22Rv1 (cell line): Measurements from ENCODE around the gene CLEC4G.

Source experiments
- H3K27ac ChIP-seq: fragments of 450-650 bp; 2 replicates; pipeline ENCODE4 v1.5.1; 2017
- ZFX ChIP-seq: fragments of 450-650 bp; IDR thresholded peaks from 2 replicates; pipeline ENCODE4 v1.6.1; 2017; ENCODE audit warnings: antibody characterized with exemption, borderline replicate concordance
- TF ChIP-seq, protein P1 (sequence below): fragments of 450-650 bp; IDR thresholded peaks from 2 replicates; pipeline ENCODE4 v1.5.1; 2017; ENCODE audit warnings: mild to moderate bottlenecking

CLEC4G gene

DNA sequence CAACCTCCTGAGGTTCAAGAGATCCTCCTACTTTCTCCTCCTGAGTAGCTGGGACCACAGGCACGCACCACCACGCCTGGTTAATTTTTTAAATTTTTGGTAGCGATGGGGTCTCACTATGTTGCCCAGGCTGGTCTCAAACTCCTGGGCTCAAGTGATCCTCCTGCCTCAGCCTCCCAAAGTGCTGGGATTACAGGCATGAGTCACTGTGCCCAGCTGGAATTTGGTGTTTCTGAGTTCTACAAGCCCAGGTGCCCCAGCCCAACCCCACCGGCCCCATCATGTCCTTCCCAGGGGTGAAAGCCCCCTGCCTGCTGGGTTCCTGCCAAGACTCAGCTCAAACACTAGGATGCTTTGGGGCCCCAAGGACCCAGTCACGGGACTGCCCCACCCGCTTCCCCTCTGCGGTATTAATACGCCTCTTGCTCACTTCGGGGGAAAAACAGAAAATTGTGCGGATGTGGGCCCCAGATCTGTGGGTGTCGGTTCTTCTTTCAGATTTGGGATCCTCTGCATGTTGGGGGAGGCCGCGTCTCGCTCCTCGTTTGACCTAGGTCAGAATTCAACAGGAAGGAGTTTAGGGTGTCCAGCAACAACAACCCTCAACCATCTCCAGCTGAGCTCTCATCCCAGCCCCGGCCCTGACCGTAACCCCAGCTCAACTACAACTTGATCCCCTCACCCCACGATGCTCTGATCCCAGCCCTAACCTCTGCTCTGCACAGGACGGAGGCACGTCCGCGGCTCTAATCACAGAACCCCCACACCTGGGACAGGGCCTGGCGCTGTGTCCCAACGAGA, 26.3 kb downstream of the CLEC4G start:
- no peak overlapping the region for H3K27ac ChIP-seq
- no peak for TF ChIP-seq ZFX

DNA sequence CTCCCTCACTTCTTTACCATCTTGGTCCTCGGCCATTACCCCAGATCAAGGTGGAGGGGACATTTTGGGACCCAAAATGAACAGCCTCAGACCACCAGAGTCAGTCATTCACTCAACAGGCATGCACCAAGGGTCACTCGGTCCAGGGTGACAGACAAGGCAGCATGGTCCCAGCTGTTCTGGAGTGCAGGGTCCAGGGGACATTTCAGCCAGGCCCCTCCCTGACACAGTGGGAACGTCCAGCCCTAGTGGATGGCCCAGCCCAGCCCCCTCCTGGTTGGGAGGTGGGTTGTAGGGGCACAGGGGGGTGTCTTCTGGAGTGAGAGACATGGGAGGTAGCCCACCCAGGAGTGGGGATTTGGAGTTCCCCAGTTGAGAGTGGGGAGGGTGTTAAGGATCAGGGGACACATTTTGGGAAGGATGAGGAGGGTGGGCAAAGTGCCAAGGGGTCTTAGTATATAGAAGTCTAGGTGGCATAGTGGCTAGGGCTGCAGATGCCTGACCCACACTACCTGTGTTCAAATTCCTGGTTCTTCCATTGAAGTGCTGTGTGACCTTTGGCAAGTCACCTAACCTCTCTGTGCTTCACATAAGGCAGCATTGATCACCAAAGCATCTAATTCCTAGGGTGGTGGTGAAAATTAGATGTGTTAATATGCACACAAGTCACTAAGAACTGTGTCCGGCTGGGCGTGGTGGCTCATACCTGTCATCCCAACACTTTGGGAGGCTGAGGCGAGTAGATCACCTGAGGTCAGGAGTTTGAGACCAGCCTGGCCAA, 27.4 kb downstream of the CLEC4G start:
- TF ChIP-seq, protein P1, sequence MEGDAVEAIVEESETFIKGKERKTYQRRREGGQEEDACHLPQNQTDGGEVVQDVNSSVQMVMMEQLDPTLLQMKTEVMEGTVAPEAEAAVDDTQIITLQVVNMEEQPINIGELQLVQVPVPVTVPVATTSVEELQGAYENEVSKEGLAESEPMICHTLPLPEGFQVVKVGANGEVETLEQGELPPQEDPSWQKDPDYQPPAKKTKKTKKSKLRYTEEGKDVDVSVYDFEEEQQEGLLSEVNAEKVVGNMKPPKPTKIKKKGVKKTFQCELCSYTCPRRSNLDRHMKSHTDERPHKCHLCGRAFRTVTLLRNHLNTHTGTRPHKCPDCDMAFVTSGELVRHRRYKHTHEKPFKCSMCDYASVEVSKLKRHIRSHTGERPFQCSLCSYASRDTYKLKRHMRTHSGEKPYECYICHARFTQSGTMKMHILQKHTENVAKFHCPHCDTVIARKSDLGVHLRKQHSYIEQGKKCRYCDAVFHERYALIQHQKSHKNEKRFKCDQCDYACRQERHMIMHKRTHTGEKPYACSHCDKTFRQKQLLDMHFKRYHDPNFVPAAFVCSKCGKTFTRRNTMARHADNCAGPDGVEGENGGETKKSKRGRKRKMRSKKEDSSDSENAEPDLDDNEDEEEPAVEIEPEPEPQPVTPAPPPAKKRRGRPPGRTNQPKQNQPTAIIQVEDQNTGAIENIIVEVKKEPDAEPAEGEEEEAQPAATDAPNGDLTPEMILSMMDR: no peak
- TF ChIP-seq ZFX: no peak
- H3K27ac ChIP-seq: no peak overlapping the region

DNA sequence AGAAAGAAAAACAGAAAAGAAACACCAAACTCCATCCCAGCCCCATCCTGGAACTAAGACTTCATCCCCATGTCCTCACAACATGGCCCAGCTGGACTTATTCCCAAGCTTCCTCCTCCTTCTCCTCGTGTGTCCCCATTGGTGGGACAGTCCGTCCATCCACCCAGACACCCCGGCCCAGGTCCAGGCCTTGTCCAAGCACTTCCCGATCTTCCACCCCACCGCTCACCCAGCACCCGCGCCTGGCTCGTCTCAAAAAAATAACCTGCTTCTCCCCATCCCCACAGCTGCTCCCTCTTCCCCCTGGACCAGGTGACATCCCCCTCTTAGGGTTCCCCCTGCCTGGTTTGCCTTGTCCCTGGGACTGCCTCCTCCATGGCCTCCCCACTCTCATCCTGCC, 28.6 kb downstream of the CLEC4G start:
- TF ChIP-seq, protein P1: no peak
- no peak for TF ChIP-seq ZFX

DNA sequence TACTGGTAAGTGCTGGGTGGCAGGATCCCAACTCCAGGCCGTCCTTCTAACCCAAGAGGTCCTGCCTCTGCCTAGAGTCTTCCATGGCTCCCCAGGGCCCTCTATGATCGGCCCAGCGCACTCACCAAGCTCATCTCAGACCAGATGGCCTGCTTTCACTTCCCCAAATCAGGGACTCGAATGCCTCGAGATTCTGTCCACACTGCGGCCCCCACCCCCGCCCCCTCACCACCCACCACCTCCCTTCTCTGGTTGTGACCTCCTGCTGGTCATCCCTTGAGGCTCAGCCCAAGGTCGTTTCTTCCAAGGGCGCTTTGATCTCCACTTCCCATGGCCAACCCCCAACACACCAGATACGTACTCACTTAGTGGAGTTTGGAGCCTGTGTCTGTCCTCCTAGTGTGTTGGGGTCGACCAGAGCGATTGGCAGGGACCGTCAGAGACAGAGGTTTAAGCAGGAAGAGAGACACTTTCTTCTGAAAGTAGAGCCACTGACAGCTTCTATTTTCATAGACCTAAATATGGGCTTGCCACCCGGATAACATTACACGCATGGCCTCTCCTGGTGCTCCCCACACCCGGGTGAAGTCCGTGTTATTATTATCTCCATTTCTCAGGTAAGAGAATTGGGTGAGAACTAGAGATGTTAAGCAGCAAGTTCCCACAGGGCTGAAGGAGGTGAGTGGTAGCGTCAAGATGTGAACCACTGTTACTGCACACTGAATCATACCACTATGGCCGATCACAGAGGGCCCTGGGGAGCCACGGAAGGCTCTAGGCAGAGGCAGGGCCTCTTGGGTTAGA, 30.1 kb downstream of the CLEC4G start, which contains the start of gene FCER2:
Gene FCER2 (minus strand): TSS at position 478 of the 804 bp plus-strand sequence. CDS start 2,371 bp downstream, outside the sequence.
- no peak within 1 kb of the TSS for H3K27ac ChIP-seq

More for the DNA sequence above, 28.6 kb downstream of the CLEC4G start:
- H3K27ac ChIP-seq: no peak overlapping the region

DNA sequence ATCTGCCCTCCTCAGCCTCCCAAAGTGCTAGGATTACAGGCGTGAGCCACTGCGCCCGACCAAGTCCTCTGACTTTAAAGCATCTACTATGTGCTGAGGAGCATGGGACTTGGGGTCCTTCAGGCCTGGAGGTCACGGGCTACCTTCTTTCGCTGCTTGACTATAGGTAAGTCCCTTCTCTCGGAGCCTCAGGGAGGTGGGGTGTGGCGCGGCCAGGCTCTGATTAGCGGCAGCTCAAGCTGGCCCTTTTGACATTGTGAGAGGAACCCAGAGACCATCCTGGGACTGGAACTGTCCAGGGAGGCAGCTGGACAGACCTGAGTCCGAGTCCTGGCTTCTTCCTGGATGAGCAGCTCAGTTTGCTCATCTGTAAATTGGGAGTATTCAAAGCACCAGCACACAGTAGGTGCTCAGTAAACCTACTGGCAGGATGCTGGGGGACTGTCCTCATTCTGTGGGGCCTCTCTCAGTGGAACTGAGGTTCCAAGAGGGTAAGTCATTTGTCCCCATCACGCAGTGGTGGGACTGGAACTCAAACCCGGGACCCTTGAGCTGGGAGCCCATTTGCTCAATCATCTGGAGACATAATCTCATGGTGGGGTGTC, 30.8 kb downstream of the CLEC4G start:
- no peak overlapping the region for H3K27ac ChIP-seq
- TF ChIP-seq ZFX: no peak
- TF ChIP-seq, protein P1: no peak

More for the DNA sequence above, 30.1 kb downstream of the CLEC4G start, which contains the start of gene FCER2:
- TF ChIP-seq ZFX: no peak
- TF ChIP-seq, protein P1: no peak

DNA sequence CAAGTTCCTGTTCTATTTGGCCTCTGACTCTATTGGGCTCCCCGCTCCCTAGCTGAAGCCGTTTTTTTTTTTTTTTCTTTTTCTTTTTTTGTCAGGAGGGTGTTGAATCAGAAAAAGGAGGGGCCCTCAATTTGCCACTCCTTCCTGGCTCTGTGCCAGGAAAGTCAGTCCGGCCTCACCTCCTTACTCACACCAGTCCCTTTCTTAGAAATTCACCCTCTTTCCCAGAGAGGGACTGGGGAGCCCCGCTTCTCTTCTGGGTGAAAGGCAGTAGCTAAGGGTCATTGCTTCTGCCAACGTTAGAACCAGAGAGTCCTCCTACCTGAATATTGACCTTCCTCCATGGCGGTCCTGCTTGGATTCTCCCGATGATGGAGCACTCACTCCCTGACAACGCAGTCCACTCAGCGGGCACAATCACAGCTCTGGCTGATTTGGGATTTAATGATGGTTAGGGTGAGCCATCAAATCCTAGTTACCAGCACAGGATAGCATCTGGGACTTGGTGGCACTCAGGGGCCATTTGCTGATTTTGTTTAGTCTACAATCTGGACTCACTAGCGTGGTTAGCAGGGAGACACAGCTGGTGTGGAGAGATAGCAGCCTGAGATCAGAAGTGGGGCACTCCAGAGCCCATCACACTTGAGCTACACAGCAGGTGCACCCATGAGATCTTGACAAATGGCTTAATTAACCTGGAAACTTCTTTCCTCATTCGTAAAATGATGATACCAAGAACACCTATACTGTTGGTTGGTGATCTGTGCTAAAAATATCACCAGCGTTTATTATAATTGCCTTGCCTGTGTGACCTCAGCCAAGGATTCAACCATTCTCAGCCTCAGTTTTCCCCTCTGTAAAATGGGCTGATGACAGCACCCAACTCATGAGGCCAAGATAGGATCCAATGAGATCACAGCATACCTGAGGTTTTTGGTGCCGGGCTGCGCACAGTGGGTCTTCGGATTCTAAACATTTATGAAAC, 32.2 kb downstream of the CLEC4G start:
- no peak overlapping the region for H3K27ac ChIP-seq
- TF ChIP-seq, protein P1: no peak
- no peak for TF ChIP-seq ZFX
